Measurements from ENCODE around the gene DLK1. TPM values are rescaled to one million over a fixed set of nuclear protein-coding genes. Genes with fewer than 3 reads are reported as not detected.

DLK1 gene
- total RNA-seq, 1 experiment from 2014 or later = 0.69 TPM

DNA sequence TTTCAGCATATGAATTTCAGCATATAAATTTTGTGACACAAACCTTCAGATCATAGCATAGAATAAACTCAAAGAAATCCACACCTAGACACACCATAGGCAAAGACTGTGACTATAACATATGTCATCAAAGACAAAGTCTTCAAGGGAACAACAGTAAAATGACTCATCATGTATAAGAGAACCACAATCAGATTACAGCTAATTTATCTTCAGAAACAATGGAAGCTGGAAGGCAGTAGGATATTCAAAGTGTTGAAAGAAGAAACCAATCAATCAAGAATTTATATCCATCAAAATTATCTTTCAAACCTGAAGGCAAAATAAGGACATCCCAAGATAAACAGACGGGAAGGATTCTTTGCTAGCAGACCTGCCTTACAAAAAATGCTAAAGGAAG lies 29.0 kb downstream of the DLK1 start:
- TF ChIP-seq POLR2AphosphoS5 (IDR thresholded peaks at IDR 0.05; ENCODE audit: low read depth, low read length) (no peak), TCF7L2 (IDR thresholded peaks at IDR 0.05; ENCODE audit: low read depth, low read length) (no peak), SIN3A (IDR thresholded peaks at IDR 0.05; ENCODE audit: borderline replicate concordance, insufficient read depth, low read depth, low read length) (no peak)
- TF ChIP-seq, protein P1, sequence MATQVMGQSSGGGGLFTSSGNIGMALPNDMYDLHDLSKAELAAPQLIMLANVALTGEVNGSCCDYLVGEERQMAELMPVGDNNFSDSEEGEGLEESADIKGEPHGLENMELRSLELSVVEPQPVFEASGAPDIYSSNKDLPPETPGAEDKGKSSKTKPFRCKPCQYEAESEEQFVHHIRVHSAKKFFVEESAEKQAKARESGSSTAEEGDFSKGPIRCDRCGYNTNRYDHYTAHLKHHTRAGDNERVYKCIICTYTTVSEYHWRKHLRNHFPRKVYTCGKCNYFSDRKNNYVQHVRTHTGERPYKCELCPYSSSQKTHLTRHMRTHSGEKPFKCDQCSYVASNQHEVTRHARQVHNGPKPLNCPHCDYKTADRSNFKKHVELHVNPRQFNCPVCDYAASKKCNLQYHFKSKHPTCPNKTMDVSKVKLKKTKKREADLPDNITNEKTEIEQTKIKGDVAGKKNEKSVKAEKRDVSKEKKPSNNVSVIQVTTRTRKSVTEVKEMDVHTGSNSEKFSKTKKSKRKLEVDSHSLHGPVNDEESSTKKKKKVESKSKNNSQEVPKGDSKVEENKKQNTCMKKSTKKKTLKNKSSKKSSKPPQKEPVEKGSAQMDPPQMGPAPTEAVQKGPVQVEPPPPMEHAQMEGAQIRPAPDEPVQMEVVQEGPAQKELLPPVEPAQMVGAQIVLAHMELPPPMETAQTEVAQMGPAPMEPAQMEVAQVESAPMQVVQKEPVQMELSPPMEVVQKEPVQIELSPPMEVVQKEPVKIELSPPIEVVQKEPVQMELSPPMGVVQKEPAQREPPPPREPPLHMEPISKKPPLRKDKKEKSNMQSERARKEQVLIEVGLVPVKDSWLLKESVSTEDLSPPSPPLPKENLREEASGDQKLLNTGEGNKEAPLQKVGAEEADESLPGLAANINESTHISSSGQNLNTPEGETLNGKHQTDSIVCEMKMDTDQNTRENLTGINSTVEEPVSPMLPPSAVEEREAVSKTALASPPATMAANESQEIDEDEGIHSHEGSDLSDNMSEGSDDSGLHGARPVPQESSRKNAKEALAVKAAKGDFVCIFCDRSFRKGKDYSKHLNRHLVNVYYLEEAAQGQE (IDR thresholded peaks at IDR 0.05; ENCODE audit: insufficient read depth in 1 of 2, low read depth in 2 of 2, low read length in 1 of 2) = no peak
- TF ChIP-seq, protein P2, sequence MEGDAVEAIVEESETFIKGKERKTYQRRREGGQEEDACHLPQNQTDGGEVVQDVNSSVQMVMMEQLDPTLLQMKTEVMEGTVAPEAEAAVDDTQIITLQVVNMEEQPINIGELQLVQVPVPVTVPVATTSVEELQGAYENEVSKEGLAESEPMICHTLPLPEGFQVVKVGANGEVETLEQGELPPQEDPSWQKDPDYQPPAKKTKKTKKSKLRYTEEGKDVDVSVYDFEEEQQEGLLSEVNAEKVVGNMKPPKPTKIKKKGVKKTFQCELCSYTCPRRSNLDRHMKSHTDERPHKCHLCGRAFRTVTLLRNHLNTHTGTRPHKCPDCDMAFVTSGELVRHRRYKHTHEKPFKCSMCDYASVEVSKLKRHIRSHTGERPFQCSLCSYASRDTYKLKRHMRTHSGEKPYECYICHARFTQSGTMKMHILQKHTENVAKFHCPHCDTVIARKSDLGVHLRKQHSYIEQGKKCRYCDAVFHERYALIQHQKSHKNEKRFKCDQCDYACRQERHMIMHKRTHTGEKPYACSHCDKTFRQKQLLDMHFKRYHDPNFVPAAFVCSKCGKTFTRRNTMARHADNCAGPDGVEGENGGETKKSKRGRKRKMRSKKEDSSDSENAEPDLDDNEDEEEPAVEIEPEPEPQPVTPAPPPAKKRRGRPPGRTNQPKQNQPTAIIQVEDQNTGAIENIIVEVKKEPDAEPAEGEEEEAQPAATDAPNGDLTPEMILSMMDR (IDR thresholded peaks at IDR 0.05) = no peak
- peak; percentile 82 for ATAC-seq
- in situ Hi-C loops (cut with HindIII; ENCODE audit: low pct_unique_long_range_greater_than_20kb, low sequenced_read_pairs) (no loop called here), intact Hi-C loops (cut with micrococcal nuclease; ENCODE audit: unreplicated experiment) (no loop called here)
- no peak for DNase-seq (ENCODE audit: low read depth, low spot score)
- no peak overlapping the region for H3K27ac ChIP-seq (ENCODE audit: low read length)
- peaks cover 6% of the 10 kb centered on the region; the same call in 1 of the 2 replicates for H3K9me3 ChIP-seq (ENCODE audit: control insufficient read depth, insufficient read depth, low read depth, low read length)
- BruUV-seq (replicated peaks) = no TSS peak
- no peak overlapping the region for H3K4me3 ChIP-seq (ENCODE audit: low read depth in 2 of 2, low read length in 2 of 2)
- no peaks in the 10 kb centered on the region for H3K4me1 ChIP-seq (ENCODE audit: control insufficient read depth, insufficient read depth, low read length)
- POLR2A ChIA-PET = interaction anchor here (0.6 kb wide), 1 partner anchor 37 kb away, joined by 4 read pairs; no protein-coding TSS in a partner anchor
- no peaks in the 10 kb centered on the region for H3K27me3 ChIP-seq (ENCODE audit: control insufficient read depth, insufficient read depth, low read length)
- CTCF ChIA-PET = no interaction called here
- H3K36me3 ChIP-seq (ENCODE audit: control insufficient read depth, insufficient read depth, low read length) = no peaks in the 10 kb centered on the region

DNA sequence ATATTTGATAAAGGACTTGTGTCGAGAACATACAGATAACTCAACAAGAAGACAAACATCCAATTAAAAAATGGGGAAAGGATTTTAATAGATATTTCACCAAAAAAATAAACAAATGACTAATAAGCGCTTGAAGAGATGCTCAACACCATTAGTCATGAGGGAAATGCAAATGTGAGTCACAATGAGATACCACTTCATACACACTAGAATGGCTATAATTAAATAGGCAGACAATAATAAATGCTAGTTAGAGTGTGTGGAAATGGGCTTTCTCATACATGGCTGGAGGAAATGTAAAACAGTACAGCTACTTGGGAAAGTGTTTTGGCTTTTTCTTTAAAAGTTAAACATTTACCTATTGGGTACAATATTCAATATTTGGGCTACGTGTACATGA lies 34.8 kb downstream of the DLK1 start:
- Histone ChIP-seq H3K4me1 (ENCODE audit: control insufficient read depth, insufficient read depth, low read length) (0 out of 2 replicates have a peak, but pooled peaks cover 2% of the 10 kb centered on the region), H3K4me3 (ENCODE audit: low read depth in 2 of 2, low read length in 2 of 2) (no peak overlapping the region), H3K27ac (ENCODE audit: low read length) (no peak overlapping the region), H3K9me3 (ENCODE audit: control insufficient read depth, insufficient read depth, low read depth, low read length) (no peaks in the 10 kb centered on the region; the same call in 1 of the 2 replicates), H3K36me3 (ENCODE audit: control insufficient read depth, insufficient read depth, low read length) (no peaks in the 10 kb centered on the region), H3K27me3 (ENCODE audit: control insufficient read depth, insufficient read depth, low read length) (no peaks in the 10 kb centered on the region)
- peak; percentile 62 for DNase-seq (ENCODE audit: low read depth, low spot score)
- ATAC-seq = peak; percentile 94
- BruUV-seq (replicated peaks) = no TSS peak
- ChIA-PET CTCF (interaction anchor here (0.6 kb wide), 1 partner anchor 374 kb away, joined by 4 read pairs; no protein-coding TSS in a partner anchor), POLR2A (interaction anchor here (0.6 kb wide), 1 partner anchor 20 kb away, joined by 5 read pairs; no protein-coding TSS in a partner anchor)
- intact Hi-C loops (cut with micrococcal nuclease; ENCODE audit: unreplicated experiment) (no loop called here), in situ Hi-C loops (cut with HindIII; ENCODE audit: low pct_unique_long_range_greater_than_20kb, low sequenced_read_pairs) (no loop called here)
- TF ChIP-seq POLR2AphosphoS5 (IDR thresholded peaks at IDR 0.05; ENCODE audit: low read depth, low read length) = no peak
- no peak for TF ChIP-seq SIN3A (IDR thresholded peaks at IDR 0.05; ENCODE audit: borderline replicate concordance, insufficient read depth, low read depth, low read length)
- TF ChIP-seq, protein P1 (IDR thresholded peaks at IDR 0.05; ENCODE audit: insufficient read depth in 1 of 2, low read depth in 2 of 2, low read length in 1 of 2) = no peak
- TF ChIP-seq, protein P2 (IDR thresholded peaks at IDR 0.05) = no peak
- TF ChIP-seq TCF7L2 (IDR thresholded peaks at IDR 0.05; ENCODE audit: low read depth, low read length) = no peak

Measured in Panc1 (cell line).